GM23338 (cell line): ENCODE measurements around the gene CLSTN1.

Experiments
- EZH2 ChIP-seq: fragments of 200-600 bp; sonication (generic); IDR thresholded peaks from one replicate; pipeline ENCODE4 v1.8.0; 2017; ENCODE audit warnings: antibody characterized with exemption, mild to moderate bottlenecking, low read depth; ENCODE audit not compliant: unreplicated experiment
- EZH2phosphoT487 ChIP-seq: fragments of 200-600 bp; sonication (generic); IDR thresholded peaks from one replicate; pipeline ENCODE4 v1.8.1; 2018; ENCODE audit warnings: antibody characterized with exemption; ENCODE audit not compliant: unreplicated experiment
- JUNB ChIP-seq: IDR thresholded peaks from one replicate; pipeline ENCODE4 v1.6.1; 2016; ENCODE audit warnings: antibody characterized with exemption; ENCODE audit not compliant: unreplicated experiment
- POLR2AphosphoS5 ChIP-seq: IDR thresholded peaks from 2 replicates; pipeline ENCODE4 v1.6.1; 2016; ENCODE audit warnings: antibody characterized with exemption, low read depth
- ZNF114 ChIP-seq: fragments of 250-450 bp; sonication (Bioruptor Pico); IDR thresholded peaks from 2 replicates; pipeline ENCODE4 v1.5.0; 2020; ENCODE audit warnings: mild to moderate bottlenecking, moderate library complexity
- ZNF331 ChIP-seq: fragments of 250-450 bp; sonication (Bioruptor Pico); IDR thresholded peaks from 2 replicates; pipeline ENCODE4 v1.5.0; 2020; ENCODE audit warnings: low read depth, mild to moderate bottlenecking, moderate library complexity
- TF ChIP-seq, protein P1 (sequence below), 2 experiments: fragments of 200-600 bp in 1 of 2; sonication (generic) in 1 of 2; conservative IDR thresholded peaks; 2 replicates each; pipeline versions ENCODE4 v1.5.1 to v1.6.1; 2016 to 2017; ENCODE audit warnings: antibody characterized with exemption in 2 of 2, low read depth in 2 of 2, mild to moderate bottlenecking in 2 of 2, moderate library complexity in 1 of 2
- TF ChIP-seq, protein P2 (sequence below): IDR thresholded peaks from one replicate; pipeline ENCODE4 v1.6.1; 2018; ENCODE audit warnings: antibody characterized with exemption; ENCODE audit not compliant: unreplicated experiment

DNA sequence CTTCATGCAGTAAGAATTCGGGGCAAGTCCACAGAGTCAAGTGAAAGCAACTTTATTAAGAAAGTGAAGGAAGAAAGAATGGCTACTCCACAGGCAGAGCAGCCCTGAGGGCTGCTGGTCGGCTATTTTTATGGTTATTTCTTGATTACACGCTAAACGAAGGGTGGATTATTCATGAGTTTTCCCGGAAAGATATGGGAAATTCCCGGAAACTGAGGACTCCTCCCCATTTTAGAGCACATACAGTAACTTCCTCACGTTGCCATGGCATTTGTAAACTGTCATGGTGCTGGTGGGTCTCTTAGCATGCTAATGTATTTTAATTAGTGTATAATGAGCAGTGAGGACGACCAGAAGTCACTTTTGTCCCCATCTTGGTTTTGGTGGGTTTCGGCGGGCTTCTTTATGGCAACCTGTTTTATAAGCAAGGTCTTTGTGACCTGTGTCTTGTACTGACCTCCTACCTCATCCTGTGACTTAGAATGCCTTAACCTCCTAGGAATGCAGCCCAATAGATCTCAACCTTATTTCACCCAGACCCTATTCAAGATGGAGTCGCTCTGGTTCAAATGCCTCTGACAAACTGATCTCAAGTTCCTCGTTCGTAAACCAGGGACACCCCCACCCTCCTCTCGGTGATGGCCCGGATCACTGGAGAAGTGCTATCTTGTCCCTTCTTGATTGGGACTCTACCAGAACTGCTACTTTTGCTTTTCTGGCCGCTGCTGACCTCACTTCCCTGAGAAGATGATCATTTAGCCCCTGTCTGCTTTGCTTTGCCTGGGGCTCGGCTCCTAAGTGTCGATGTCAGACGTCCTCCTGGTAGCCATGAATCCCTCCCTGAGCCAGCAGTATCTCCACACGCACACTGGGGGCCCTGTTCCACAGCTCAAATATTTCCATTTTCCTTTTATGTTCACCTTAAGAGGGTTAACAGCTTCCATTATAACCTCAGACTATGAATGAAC, 48.8 kb downstream of the CLSTN1 start:
- TF ChIP-seq, protein P1, sequence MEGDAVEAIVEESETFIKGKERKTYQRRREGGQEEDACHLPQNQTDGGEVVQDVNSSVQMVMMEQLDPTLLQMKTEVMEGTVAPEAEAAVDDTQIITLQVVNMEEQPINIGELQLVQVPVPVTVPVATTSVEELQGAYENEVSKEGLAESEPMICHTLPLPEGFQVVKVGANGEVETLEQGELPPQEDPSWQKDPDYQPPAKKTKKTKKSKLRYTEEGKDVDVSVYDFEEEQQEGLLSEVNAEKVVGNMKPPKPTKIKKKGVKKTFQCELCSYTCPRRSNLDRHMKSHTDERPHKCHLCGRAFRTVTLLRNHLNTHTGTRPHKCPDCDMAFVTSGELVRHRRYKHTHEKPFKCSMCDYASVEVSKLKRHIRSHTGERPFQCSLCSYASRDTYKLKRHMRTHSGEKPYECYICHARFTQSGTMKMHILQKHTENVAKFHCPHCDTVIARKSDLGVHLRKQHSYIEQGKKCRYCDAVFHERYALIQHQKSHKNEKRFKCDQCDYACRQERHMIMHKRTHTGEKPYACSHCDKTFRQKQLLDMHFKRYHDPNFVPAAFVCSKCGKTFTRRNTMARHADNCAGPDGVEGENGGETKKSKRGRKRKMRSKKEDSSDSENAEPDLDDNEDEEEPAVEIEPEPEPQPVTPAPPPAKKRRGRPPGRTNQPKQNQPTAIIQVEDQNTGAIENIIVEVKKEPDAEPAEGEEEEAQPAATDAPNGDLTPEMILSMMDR (conservative IDR thresholded peaks at IDR 0.05; ENCODE audit: low read depth in 2 of 2) = peak in 1 of 2 experiments; percentile 34; a peak in 1 of 4 replicates
- TF ChIP-seq POLR2AphosphoS5 (no peak), EZH2 (no peak), EZH2phosphoT487 (no peak), ZNF114 (no peak), JUNB (no peak), ZNF331 (CRISPR knock-in tag) (no peak)
- TF ChIP-seq, protein P2, sequence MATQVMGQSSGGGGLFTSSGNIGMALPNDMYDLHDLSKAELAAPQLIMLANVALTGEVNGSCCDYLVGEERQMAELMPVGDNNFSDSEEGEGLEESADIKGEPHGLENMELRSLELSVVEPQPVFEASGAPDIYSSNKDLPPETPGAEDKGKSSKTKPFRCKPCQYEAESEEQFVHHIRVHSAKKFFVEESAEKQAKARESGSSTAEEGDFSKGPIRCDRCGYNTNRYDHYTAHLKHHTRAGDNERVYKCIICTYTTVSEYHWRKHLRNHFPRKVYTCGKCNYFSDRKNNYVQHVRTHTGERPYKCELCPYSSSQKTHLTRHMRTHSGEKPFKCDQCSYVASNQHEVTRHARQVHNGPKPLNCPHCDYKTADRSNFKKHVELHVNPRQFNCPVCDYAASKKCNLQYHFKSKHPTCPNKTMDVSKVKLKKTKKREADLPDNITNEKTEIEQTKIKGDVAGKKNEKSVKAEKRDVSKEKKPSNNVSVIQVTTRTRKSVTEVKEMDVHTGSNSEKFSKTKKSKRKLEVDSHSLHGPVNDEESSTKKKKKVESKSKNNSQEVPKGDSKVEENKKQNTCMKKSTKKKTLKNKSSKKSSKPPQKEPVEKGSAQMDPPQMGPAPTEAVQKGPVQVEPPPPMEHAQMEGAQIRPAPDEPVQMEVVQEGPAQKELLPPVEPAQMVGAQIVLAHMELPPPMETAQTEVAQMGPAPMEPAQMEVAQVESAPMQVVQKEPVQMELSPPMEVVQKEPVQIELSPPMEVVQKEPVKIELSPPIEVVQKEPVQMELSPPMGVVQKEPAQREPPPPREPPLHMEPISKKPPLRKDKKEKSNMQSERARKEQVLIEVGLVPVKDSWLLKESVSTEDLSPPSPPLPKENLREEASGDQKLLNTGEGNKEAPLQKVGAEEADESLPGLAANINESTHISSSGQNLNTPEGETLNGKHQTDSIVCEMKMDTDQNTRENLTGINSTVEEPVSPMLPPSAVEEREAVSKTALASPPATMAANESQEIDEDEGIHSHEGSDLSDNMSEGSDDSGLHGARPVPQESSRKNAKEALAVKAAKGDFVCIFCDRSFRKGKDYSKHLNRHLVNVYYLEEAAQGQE = no peak
